ENCODE results near the gene ZNF280D. TPM values are rescaled to one million over a fixed set of nuclear protein-coding genes. Genes with fewer than 3 reads are reported as not detected.

ZNF280D gene
- polyA plus RNA-seq, 2 of the 4 experiments (the other 2 are of a cell fraction): 13.4 to 21.8 TPM

DNA sequence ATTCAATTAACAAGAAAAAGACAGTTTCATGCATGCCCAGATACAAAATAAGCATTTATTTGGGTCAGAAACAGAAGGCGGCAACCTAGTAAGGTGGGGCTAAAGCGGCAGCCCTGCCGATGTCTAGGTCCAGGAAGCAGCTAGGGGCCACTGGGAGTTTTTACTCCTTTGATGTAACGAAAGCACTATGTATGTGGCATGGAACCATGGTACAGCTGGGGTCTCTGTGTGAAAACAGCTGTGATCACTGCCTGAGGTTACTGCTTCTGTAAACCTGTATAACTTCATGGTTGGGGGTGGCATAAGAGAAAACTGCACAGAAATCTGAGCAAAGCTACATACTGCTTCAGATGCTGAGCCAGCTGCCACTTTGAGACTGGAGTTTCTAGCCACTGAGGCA is 119.5 kb downstream of the ZNF280D start (continued):
- TF ChIP-seq, protein P1, sequence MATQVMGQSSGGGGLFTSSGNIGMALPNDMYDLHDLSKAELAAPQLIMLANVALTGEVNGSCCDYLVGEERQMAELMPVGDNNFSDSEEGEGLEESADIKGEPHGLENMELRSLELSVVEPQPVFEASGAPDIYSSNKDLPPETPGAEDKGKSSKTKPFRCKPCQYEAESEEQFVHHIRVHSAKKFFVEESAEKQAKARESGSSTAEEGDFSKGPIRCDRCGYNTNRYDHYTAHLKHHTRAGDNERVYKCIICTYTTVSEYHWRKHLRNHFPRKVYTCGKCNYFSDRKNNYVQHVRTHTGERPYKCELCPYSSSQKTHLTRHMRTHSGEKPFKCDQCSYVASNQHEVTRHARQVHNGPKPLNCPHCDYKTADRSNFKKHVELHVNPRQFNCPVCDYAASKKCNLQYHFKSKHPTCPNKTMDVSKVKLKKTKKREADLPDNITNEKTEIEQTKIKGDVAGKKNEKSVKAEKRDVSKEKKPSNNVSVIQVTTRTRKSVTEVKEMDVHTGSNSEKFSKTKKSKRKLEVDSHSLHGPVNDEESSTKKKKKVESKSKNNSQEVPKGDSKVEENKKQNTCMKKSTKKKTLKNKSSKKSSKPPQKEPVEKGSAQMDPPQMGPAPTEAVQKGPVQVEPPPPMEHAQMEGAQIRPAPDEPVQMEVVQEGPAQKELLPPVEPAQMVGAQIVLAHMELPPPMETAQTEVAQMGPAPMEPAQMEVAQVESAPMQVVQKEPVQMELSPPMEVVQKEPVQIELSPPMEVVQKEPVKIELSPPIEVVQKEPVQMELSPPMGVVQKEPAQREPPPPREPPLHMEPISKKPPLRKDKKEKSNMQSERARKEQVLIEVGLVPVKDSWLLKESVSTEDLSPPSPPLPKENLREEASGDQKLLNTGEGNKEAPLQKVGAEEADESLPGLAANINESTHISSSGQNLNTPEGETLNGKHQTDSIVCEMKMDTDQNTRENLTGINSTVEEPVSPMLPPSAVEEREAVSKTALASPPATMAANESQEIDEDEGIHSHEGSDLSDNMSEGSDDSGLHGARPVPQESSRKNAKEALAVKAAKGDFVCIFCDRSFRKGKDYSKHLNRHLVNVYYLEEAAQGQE (IDR thresholded peaks at IDR 0.05): no peak
- TF ChIP-seq SMC3 (IDR thresholded peaks at IDR 0.05) (no peak), MYC (IDR thresholded peaks at IDR 0.05; ENCODE audit: borderline replicate concordance, low read length) (no peak), HOXB5 (CRISPR knock-in tag; IDR thresholded peaks at IDR 0.05) (no peak), BHLHE40 (IDR thresholded peaks at IDR 0.05; ENCODE audit: low read depth, low read length) (no peak), CBX2 (IDR thresholded peaks at IDR 0.05; ENCODE audit: borderline replicate concordance, low read depth) (no peak)

DNA sequence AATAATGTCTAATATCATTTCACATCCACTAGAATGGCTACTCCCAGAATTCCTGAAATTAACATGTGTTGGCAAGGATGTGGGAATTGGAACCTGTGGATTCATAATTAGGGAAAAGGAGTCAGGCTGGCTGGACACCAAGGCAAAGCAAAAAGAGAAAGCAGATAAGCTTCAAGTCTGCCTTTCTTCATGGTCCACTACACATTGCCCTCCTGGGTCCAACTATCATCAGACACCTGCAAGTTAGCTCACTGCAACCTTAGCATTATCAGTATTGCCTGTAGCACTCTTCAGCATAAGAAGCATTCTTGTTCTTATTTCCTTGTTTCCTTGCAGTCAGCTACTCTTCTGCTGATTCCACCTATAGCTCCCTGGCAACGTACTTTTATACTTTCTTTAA is 124.3 kb downstream of the ZNF280D start:
- FAIRE-seq (no peak), ATAC-seq (no peak), DNase-seq (ENCODE audit: low read depth in 1 of 2, low spot score in 1 of 2) (no peak)
- ChIA-PET POLR2A (no interaction called here), CTCF (no interaction called here)
- Histone ChIP-seq H3K4me1 (no peaks in the 10 kb centered on the region), H3K27ac (no peak overlapping the region), H3K4me3 (no peak overlapping the region), H3K4me2 (no peak overlapping the region), H3K9me3 (peaks cover 10% of the 10 kb centered on the region)
- TF ChIP-seq POLR2A (IDR thresholded peaks at IDR 0.05; ENCODE audit: low read length) (no peak), BHLHE40 (IDR thresholded peaks at IDR 0.05; ENCODE audit: low read depth, low read length) (no peak), MAFK (IDR thresholded peaks at IDR 0.05; ENCODE audit: partially characterized antibody) (no peak), SMC3 (IDR thresholded peaks at IDR 0.05) (no peak), CHD2 (IDR thresholded peaks at IDR 0.05; ENCODE audit: low read length, partially characterized antibody) (no peak), GATA3 (IDR thresholded peaks at IDR 0.05; ENCODE audit: borderline replicate concordance) (no peak), NR3C1 (IDR thresholded peaks at IDR 0.05) (no peak), RARB (CRISPR knock-in tag; IDR thresholded peaks at IDR 0.05) (no peak), PHF8 (IDR thresholded peaks at IDR 0.05; ENCODE audit: borderline replicate concordance, low read depth) (no peak), MYC (IDR thresholded peaks at IDR 0.05; ENCODE audit: borderline replicate concordance, low read length) (no peak), RAD21 (conservative IDR thresholded peaks at IDR 0.05 in 1 of 2, IDR thresholded peaks at IDR 0.05 in 1 of 2) (no peak), ZSCAN20 (CRISPR knock-in tag; IDR thresholded peaks at IDR 0.05) (no peak), EHF (CRISPR knock-in tag; IDR thresholded peaks at IDR 0.05) (no peak), HOXA7 (CRISPR knock-in tag; IDR thresholded peaks at IDR 0.05) (no peak)
- TF ChIP-seq, protein P2, sequence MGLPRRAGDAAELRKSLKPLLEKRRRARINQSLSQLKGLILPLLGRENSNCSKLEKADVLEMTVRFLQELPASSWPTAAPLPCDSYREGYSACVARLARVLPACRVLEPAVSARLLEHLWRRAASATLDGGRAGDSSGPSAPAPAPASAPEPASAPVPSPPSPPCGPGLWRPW (IDR thresholded peaks at IDR 0.05): no peak
- TF ChIP-seq, protein P3, sequence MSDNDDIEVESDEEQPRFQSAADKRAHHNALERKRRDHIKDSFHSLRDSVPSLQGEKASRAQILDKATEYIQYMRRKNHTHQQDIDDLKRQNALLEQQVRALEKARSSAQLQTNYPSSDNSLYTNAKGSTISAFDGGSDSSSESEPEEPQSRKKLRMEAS (IDR thresholded peaks at IDR 0.05): no peak
- 4% methylated on average over 1 of the region's 1 CpG for WGBS (ENCODE audit: missing lambda C conversion rate)

DNA sequence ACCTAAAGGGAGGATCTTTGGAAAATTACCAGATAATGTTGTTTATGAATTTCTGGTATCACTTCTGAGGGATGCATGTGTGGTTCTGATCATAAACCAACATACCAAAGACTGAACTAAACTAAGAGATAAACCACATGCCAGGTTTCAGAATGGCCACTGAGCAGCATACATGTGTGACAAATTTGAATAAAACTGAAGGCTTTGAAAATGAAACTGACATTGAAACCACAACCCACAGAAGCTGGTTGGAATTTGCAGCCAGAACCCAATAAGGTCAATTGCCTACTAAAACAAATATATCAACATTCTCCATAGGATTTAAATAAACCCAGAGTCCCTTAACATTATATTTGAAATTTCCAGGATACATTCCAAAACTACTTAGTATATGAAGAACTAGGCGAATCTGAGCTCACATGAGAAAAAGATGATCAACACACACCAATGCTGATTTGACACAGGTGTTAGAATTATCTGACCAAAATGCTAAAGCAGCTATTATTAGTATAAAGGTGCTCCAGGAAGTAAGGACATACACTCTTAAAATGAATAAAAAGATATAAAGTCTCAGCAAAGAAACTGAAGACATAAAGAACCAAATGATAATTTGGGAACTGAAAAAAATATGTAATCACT is 125.0 kb downstream of the ZNF280D start:
- H3K4me3 ChIP-seq: no peak overlapping the region
- no peak overlapping the region for H3K4me2 ChIP-seq
- no peaks in the 10 kb centered on the region for H3K4me1 ChIP-seq
- WGBS (ENCODE audit: missing lambda C conversion rate): 5% methylated on average over 1 of the region's 1 CpG
- H3K27ac ChIP-seq: no peak overlapping the region
- peaks cover 14% of the 10 kb centered on the region for H3K9me3 ChIP-seq
- TF ChIP-seq, protein P4, sequence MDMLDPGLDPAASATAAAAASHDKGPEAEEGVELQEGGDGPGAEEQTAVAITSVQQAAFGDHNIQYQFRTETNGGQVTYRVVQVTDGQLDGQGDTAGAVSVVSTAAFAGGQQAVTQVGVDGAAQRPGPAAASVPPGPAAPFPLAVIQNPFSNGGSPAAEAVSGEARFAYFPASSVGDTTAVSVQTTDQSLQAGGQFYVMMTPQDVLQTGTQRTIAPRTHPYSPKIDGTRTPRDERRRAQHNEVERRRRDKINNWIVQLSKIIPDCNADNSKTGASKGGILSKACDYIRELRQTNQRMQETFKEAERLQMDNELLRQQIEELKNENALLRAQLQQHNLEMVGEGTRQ (IDR thresholded peaks at IDR 0.05): no peak
- TF ChIP-seq EHMT2 (IDR thresholded peaks at IDR 0.05; ENCODE audit: low read depth) (no peak), SREBF2 (IDR thresholded peaks at IDR 0.05) (no peak), KDM1A (IDR thresholded peaks at IDR 0.05; ENCODE audit: low read depth) (no peak), PBX3 (IDR thresholded peaks at IDR 0.05) (no peak), HOXB5 (CRISPR knock-in tag; IDR thresholded peaks at IDR 0.05) (no peak)
- TF ChIP-seq, protein P5, sequence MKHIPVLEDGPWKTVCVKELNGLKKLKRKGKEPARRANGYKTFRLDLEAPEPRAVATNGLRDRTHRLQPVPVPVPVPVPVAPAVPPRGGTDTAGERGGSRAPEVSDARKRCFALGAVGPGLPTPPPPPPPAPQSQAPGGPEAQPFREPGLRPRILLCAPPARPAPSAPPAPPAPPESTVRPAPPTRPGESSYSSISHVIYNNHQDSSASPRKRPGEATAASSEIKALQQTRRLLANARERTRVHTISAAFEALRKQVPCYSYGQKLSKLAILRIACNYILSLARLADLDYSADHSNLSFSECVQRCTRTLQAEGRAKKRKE (CRISPR knock-in tag; IDR thresholded peaks at IDR 0.05; ENCODE audit: low read depth): no peak
- ChIA-PET POLR2A (no interaction called here), CTCF (no interaction called here)
- FAIRE-seq (no peak), DNase-seq (ENCODE audit: low read depth in 1 of 2, low spot score in 1 of 2) (no peak), ATAC-seq (no peak)
